Uterus (tissue), 4 donors: ENCODE results near the gene EFCAB14. TPM values are rescaled to one million over a fixed set of nuclear protein-coding genes. Genes with fewer than 3 reads are reported as not detected.

Experiments
- DNase-seq, 2 donors: peaks; one replicate each; pipeline ENCODE4 v3.0.0-alpha.2; 2019 to 2020
- H3K27ac ChIP-seq, 2 donors: fragments of 200-600 bp; sonication (generic); 1 replicate in 1 of 2; 2 replicates in 1 of 2; pipeline ENCODE4 v1.5.1; 2016 to 2018
- H3K27me3 ChIP-seq, 2 donors: fragments of 200-600 bp; sonication (generic); one replicate each; pipeline ENCODE4 v1.5.1; 2018 to 2019; ENCODE audit warnings: control low read depth in 1 of 2
- H3K36me3 ChIP-seq, 2 donors: fragments of 200-600 bp; sonication (generic); one replicate each; pipeline ENCODE4 v1.5.1; 2019; ENCODE audit warnings: control low read depth in 1 of 2
- H3K4me1 ChIP-seq, 2 donors: fragments of 200-600 bp; sonication (generic); one replicate each; pipeline ENCODE4 v1.5.1; 2018 to 2019; ENCODE audit warnings: control low read depth in 1 of 2
- H3K4me3 ChIP-seq, 2 donors: fragments of 200-600 bp; sonication (generic); 1 replicate in 1 of 2; 2 replicates in 1 of 2; pipeline ENCODE4 v1.5.1; 2018 to 2019; ENCODE audit warnings: mild to moderate bottlenecking in 1 of 2
- H3K9me3 ChIP-seq, 2 donors: fragments of 200-600 bp; sonication (generic); one replicate each; pipeline ENCODE4 v1.5.1; 2019; ENCODE audit warnings: control low read depth in 1 of 2
- POLR2A ChIP-seq, 2 donors: fragments of 450-650 bp; IDR thresholded peaks; one replicate each; pipeline ENCODE4 v1.6.1; 2016; ENCODE audit warnings: antibody characterized with exemption in 2 of 2, mild to moderate bottlenecking in 1 of 2, moderate library complexity in 1 of 2
- intact Hi-C: fragments of 100-400 bp; cut with DNase I; formaldehyde crosslinking; loops from one replicate; pipeline ENCODE4 v1.15.1; 2023; ENCODE audit warnings: low total_unique reads
- total RNA-seq, 4 donors: library from RNA; depleted of rRNA in 3 of 4; stranded (reverse); fragments of >200 nt in 3 of 4; gene quantifications; one replicate each; pipeline versions ENCODE4 v1.1.0 to v1.2.4, GENCODE V29; 2014 to 2023
- TF ChIP-seq, protein P1 (sequence below), 4 experiments: fragments of 200-600 bp in 2 of 4; fragments of 450-650 bp in 2 of 4; sonication (generic) in 2 of 4; IDR thresholded peaks; one replicate each; pipeline ENCODE4 v1.5.1; 2016 to 2019; ENCODE audit warnings: antibody characterized with exemption in 4 of 4, mild to moderate bottlenecking in 2 of 4, moderate library complexity in 1 of 4
- donor health status: DM: yes; HTN: yes; CAD: no.

Gene EFCAB14
- total RNA-seq, 4 donors from 2014 or later, result 63.5 to 188 (median 96.0) TPM

GRCh38 chr1:46630719-46631118, 88.2 kb downstream of the EFCAB14 start:
- Histone ChIP-seq H3K36me3 (no peaks in the 10 kb centered on the region), H3K27me3 (no peaks in the 10 kb centered on the region), H3K4me1 (no peaks in the 10 kb centered on the region), H3K27ac (no peak overlapping the region), H3K4me3 (no peak overlapping the region), H3K9me3 (no peaks in the 10 kb centered on the region)
- intact Hi-C loops, result no loop called here
- TF ChIP-seq POLR2A (IDR thresholded peaks at IDR 0.05), result no peak
- TF ChIP-seq, protein P1, sequence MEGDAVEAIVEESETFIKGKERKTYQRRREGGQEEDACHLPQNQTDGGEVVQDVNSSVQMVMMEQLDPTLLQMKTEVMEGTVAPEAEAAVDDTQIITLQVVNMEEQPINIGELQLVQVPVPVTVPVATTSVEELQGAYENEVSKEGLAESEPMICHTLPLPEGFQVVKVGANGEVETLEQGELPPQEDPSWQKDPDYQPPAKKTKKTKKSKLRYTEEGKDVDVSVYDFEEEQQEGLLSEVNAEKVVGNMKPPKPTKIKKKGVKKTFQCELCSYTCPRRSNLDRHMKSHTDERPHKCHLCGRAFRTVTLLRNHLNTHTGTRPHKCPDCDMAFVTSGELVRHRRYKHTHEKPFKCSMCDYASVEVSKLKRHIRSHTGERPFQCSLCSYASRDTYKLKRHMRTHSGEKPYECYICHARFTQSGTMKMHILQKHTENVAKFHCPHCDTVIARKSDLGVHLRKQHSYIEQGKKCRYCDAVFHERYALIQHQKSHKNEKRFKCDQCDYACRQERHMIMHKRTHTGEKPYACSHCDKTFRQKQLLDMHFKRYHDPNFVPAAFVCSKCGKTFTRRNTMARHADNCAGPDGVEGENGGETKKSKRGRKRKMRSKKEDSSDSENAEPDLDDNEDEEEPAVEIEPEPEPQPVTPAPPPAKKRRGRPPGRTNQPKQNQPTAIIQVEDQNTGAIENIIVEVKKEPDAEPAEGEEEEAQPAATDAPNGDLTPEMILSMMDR (IDR thresholded peaks at IDR 0.05), result no peak
- no peak for DNase-seq

Other genes with a start within 250 kb of the EFCAB14 start
- under 1 TPM in 1 of 4 donors, not detected in 3; 0.07 TPM for gene DMBX1, start 229.3 kb downstream of the EFCAB14 start, total RNA-seq
- gene KNCN, start 167.5 kb downstream of the EFCAB14 start, total RNA-seq, result not detected
- 10 to 100 TPM in 3 of 4 donors, 1 to 10 TPM in 1; 4.9 to 53.0 (median 24.3) TPM for gene MKNK1, start 114.8 kb downstream of the EFCAB14 start, total RNA-seq
- 10 to 100 TPM in 3 of 4 donors, 1 to 10 TPM in 1; 6.9 to 22.5 (median 16.6) TPM for gene MOB3C, start 102.3 kb downstream of the EFCAB14 start, total RNA-seq
- 10 to 100 TPM in 3 of 4 donors, 1 to 10 TPM in 1; 8.2 to 59.7 (median 40.8) TPM for gene ATPAF1, start 50.8 kb downstream of the EFCAB14 start, total RNA-seq
- not detected for gene TEX38, start 47.3 kb downstream of the EFCAB14 start, total RNA-seq
- gene CYP4B1, start 79.9 kb upstream of the EFCAB14 start, total RNA-seq, result 10 to 100 TPM in 2 of 4 donors, 1 to 10 TPM in 2; 4.9 to 37.6 (median 10.1) TPM
- 1 to 10 TPM in 1 of 4 donors, under 1 TPM in 1, not detected in 2; 0.21 to 1.0 TPM for gene CYP4A11, start 222.4 kb upstream of the EFCAB14 start, total RNA-seq